ENCODE measurements around the gene MYADML2.

The MYADML2 gene

GRCh38 chr17:81947189-81947588 lies at the start of gene MYADML2:
Gene MYADML2, minus strand, starts transcription at chr17:81947233. Its CDS starts 5,492 bp downstream, at chr17:81941741.
- peaks cover 3% of the 10 kb centered on the region for H3K27me3 Mint-ChIP-seq
- DNase-seq, result no peak
- H3K27ac Mint-ChIP-seq, result no peak within 1 kb of the TSS
- no peaks in the 10 kb centered on the region for H3K9me3 Mint-ChIP-seq
- no peaks in the 10 kb centered on the region for H3K36me3 Mint-ChIP-seq (ENCODE audit: low read depth)
- no peak within 1 kb of the TSS for H3K4me3 Mint-ChIP-seq
- no peaks in the 10 kb centered on the region for H3K4me1 Mint-ChIP-seq (ENCODE audit: low read depth)

GRCh38 chr17:81996232-81996756 lies 49.3 kb upstream of the MYADML2 start:
- Mint-ChIP-seq H3K27ac (no peak overlapping the region), H3K27me3 (no peaks in the 10 kb centered on the region), H3K9me3 (no peaks in the 10 kb centered on the region), H3K4me3 (no peak overlapping the region), H3K4me1 (ENCODE audit: low read depth) (no peaks in the 10 kb centered on the region), H3K36me3 (ENCODE audit: low read depth) (peaks cover 17% of the 10 kb centered on the region)
- DNase-seq, result no peak

GRCh38 chr17:81995463-81996231 lies 48.6 kb upstream of the MYADML2 start:
- DNase-seq, result no peak
- no peaks in the 10 kb centered on the region for H3K4me1 Mint-ChIP-seq (ENCODE audit: low read depth)
- no peaks in the 10 kb centered on the region for H3K9me3 Mint-ChIP-seq
- H3K4me3 Mint-ChIP-seq, result no peak overlapping the region
- H3K27ac Mint-ChIP-seq, result no peak overlapping the region
- peaks cover 19% of the 10 kb centered on the region for H3K36me3 Mint-ChIP-seq (ENCODE audit: low read depth)
- H3K27me3 Mint-ChIP-seq, result no peaks in the 10 kb centered on the region

GRCh38 chr17:81994593-81995462 lies 47.8 kb upstream of the MYADML2 start:
- no peaks in the 10 kb centered on the region for H3K4me1 Mint-ChIP-seq (ENCODE audit: low read depth)
- no peak for DNase-seq
- no peak overlapping the region for H3K27ac Mint-ChIP-seq
- peaks cover 19% of the 10 kb centered on the region for H3K36me3 Mint-ChIP-seq (ENCODE audit: low read depth)
- no peaks in the 10 kb centered on the region for H3K9me3 Mint-ChIP-seq
- H3K27me3 Mint-ChIP-seq, result no peaks in the 10 kb centered on the region
- H3K4me3 Mint-ChIP-seq, result no peak overlapping the region

GRCh38 chr17:81993729-81994592 lies 46.9 kb upstream of the MYADML2 start:
- Mint-ChIP-seq H3K9me3 (no peaks in the 10 kb centered on the region), H3K4me1 (ENCODE audit: low read depth) (peaks cover 3% of the 10 kb centered on the region), H3K4me3 (no peak overlapping the region), H3K27me3 (no peaks in the 10 kb centered on the region), H3K36me3 (ENCODE audit: low read depth) (peaks cover 21% of the 10 kb centered on the region), H3K27ac (no peak overlapping the region)
- DNase-seq, result no peak

- no peak for DNase-seq
- H3K4me1 Mint-ChIP-seq (ENCODE audit: low read depth), result peaks cover 3% of the 10 kb centered on the region
- H3K9me3 Mint-ChIP-seq, result no peaks in the 10 kb centered on the region
- no peak overlapping the region for H3K27ac Mint-ChIP-seq
- H3K27me3 Mint-ChIP-seq, result no peaks in the 10 kb centered on the region
- peaks cover 25% of the 10 kb centered on the region for H3K36me3 Mint-ChIP-seq (ENCODE audit: low read depth)
- H3K4me3 Mint-ChIP-seq, result no peak overlapping the region
Measured at GRCh38 chr17:81992306-81993102, 45.5 kb upstream of the MYADML2 start.

- peaks cover 27% of the 10 kb centered on the region for H3K36me3 Mint-ChIP-seq (ENCODE audit: low read depth)
Measured at GRCh38 chr17:81991684-81992305, 44.8 kb upstream of the MYADML2 start.

GRCh38 chr17:81990836-81991683 lies 44.0 kb upstream of the MYADML2 start:
- no peak overlapping the region for H3K4me3 Mint-ChIP-seq
- no peaks in the 10 kb centered on the region for H3K9me3 Mint-ChIP-seq
- no peak for DNase-seq
- H3K27me3 Mint-ChIP-seq, result no peaks in the 10 kb centered on the region
- H3K27ac Mint-ChIP-seq, result no peak overlapping the region
- peaks cover 3% of the 10 kb centered on the region for H3K4me1 Mint-ChIP-seq (ENCODE audit: low read depth)
- H3K36me3 Mint-ChIP-seq (ENCODE audit: low read depth), result peaks cover 29% of the 10 kb centered on the region

More at GRCh38 chr17:81991684-81992305, 44.8 kb upstream of the MYADML2 start:
- Mint-ChIP-seq H3K27ac (no peak overlapping the region), H3K4me3 (no peak overlapping the region), H3K27me3 (no peaks in the 10 kb centered on the region), H3K4me1 (ENCODE audit: low read depth) (peaks cover 3% of the 10 kb centered on the region), H3K9me3 (no peaks in the 10 kb centered on the region)
- DNase-seq, result no peak

- Mint-ChIP-seq H3K4me3 (no peak overlapping the region), H3K27ac (no peak overlapping the region), H3K4me1 (ENCODE audit: low read depth) (peaks cover 8% of the 10 kb centered on the region), H3K36me3 (ENCODE audit: low read depth) (peaks cover 52% of the 10 kb centered on the region), H3K27me3 (no peaks in the 10 kb centered on the region), H3K9me3 (no peaks in the 10 kb centered on the region)
- no peak for DNase-seq
Measured at GRCh38 chr17:81987161-81987770, 40.2 kb upstream of the MYADML2 start.

- H3K4me3 Mint-ChIP-seq, result no peak overlapping the region
- H3K9me3 Mint-ChIP-seq, result no peaks in the 10 kb centered on the region
- peaks cover 8% of the 10 kb centered on the region for H3K4me1 Mint-ChIP-seq (ENCODE audit: low read depth)
- H3K27ac Mint-ChIP-seq, result no peak overlapping the region
- no peaks in the 10 kb centered on the region for H3K27me3 Mint-ChIP-seq
- H3K36me3 Mint-ChIP-seq (ENCODE audit: low read depth), result peaks cover 54% of the 10 kb centered on the region
- DNase-seq, result no peak
Measured at GRCh38 chr17:81986606-81987005, 39.6 kb upstream of the MYADML2 start.

GRCh38 chr17:81984773-81985410 lies 37.9 kb upstream of the MYADML2 start:
- no peak overlapping the region for H3K4me3 Mint-ChIP-seq
- peaks cover 60% of the 10 kb centered on the region for H3K36me3 Mint-ChIP-seq (ENCODE audit: low read depth)
- H3K27ac Mint-ChIP-seq, result peak overlapping the region; percentile 34
- no peaks in the 10 kb centered on the region for H3K9me3 Mint-ChIP-seq
- DNase-seq, result no peak
- H3K4me1 Mint-ChIP-seq (ENCODE audit: low read depth), result peaks cover 22% of the 10 kb centered on the region
- no peaks in the 10 kb centered on the region for H3K27me3 Mint-ChIP-seq

All from activated T-cell treated with anti-CD3 and anti-CD28 coated beads, Interleukin-2, amount 50 U/mL, for 24 hours (primary cell).